Immature natural killer cell (primary cell): ENCODE results near the gene C1orf167. TPM values are rescaled to one million over a fixed set of nuclear protein-coding genes. Genes with fewer than 3 reads are reported as not detected.
A peak's percentile ranks its signal among the peaks of the same experiment; 100 is the strongest.

Experiments used
- DNase-seq, 3 donors: peaks; one replicate each; pipeline ENCODE4 v3.0.0; 2022; ENCODE audit warnings: mixed read lengths in 1 of 3
- H3K27ac Mint-ChIP-seq, 6 donors: one replicate each; pipeline ENCODE4 v1.8.0; 2020; ENCODE audit warnings: mixed read lengths in 6 of 6, mild to moderate bottlenecking in 5 of 6, inconsistent platforms in 4 of 6, moderate library complexity in 3 of 6
- H3K27me3 Mint-ChIP-seq, 3 donors: one replicate each; pipeline ENCODE4 v1.8.0; 2020 to 2021; ENCODE audit warnings: low read depth in 3 of 3, mild to moderate bottlenecking in 3 of 3, mixed read lengths in 3 of 3, moderate library complexity in 3 of 3, inconsistent platforms in 1 of 3
- H3K36me3 Mint-ChIP-seq, 3 donors: one replicate each; pipeline ENCODE4 v1.8.0; 2020; ENCODE audit warnings: mixed read lengths in 3 of 3, inconsistent platforms in 2 of 3, mild to moderate bottlenecking in 2 of 3
- H3K4me1 Mint-ChIP-seq, 2 donors: one replicate each; pipeline ENCODE4 v1.8.0; 2020; ENCODE audit warnings: inconsistent platforms in 2 of 2, mild to moderate bottlenecking in 2 of 2, mixed read lengths in 2 of 2, moderate library complexity in 1 of 2
- H3K4me3 Mint-ChIP-seq, 5 donors: one replicate each; pipeline ENCODE4 v1.8.0; 2020; ENCODE audit warnings: mild to moderate bottlenecking in 5 of 5, mixed read lengths in 5 of 5, inconsistent platforms in 3 of 5, moderate library complexity in 3 of 5
- H3K9me3 Mint-ChIP-seq, 6 donors: one replicate each; pipeline ENCODE4 v1.8.0; 2020; ENCODE audit warnings: mild to moderate bottlenecking in 6 of 6, mixed read lengths in 6 of 6, inconsistent platforms in 4 of 6, moderate library complexity in 3 of 6
- polyA plus RNA-seq, 3 donors: library from polyadenylated mRNA; unstranded; fragments of 300-500 nt; fragmentation: Illumina TruSeq; gene quantifications; one replicate each; pipeline ENCODE4 v1.2.3, GENCODE V29; 2021

The C1orf167 gene
- polyA plus RNA-seq, 3 donors from 2014 or later: 3.0 TPM; not detected in 2

DNA sequence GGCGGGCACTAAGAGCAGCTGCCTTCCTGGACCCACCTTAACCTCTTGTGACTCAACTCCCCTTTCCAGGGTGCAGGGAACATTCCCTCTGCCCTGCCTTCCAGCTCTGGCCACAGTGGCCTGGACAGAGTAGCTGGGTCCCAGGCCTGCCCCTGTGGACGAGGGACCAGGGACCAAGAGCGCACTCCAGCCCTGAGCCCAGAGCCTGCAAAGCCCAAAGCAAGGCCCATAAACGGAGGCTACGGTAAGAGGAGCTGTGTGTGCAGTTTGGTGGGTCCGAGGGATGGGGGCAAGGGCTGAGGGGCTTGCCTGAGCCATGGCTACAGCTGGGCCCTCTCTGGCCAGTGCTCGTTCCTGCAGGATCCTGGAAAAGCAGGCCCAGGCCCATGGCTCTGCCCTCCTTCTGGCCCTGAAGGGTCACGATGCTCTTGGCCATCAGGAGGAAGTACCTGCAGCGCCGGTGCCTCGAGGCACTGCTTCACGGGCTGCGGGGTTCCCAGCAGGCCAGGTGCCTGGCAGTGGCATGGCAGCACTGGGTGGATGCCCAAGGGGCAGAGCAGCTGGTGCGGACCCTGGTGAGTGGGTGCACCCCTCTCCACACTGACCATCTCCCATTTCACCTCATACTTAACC is 25.9 kb downstream of the C1orf167 start:
- Mint-ChIP-seq H3K27ac (no peak overlapping the region), H3K9me3 (no peaks in the 10 kb centered on the region), H3K36me3 (peaks cover 5 to 13% (median 6%) of the 10 kb centered on the region in 3 donors), H3K4me1 (peaks cover 0 to 9% of the 10 kb centered on the region in 2 donors), H3K4me3 (no peak overlapping the region), H3K27me3 (peaks cover 0 to 1% (median 0%) of the 10 kb centered on the region in 3 donors)
- DNase-seq: no peak

GRCh38 chr1:11788549-11789053 is 26.6 kb downstream of the C1orf167 start:
- DNase-seq: no peak
- Mint-ChIP-seq H3K36me3 (peaks cover 5 to 13% (median 6%) of the 10 kb centered on the region in 3 donors), H3K4me3 (no peak overlapping the region), H3K9me3 (no peaks in the 10 kb centered on the region), H3K27ac (no peak overlapping the region), H3K4me1 (peaks cover 0 to 9% of the 10 kb centered on the region in 2 donors), H3K27me3 (peaks cover 0 to 1% (median 0%) of the 10 kb centered on the region in 3 donors)

- Mint-ChIP-seq H3K4me1 (peaks cover 0 to 7% of the 10 kb centered on the region in 2 donors), H3K27me3 (peaks cover 0 to 1% (median 0%) of the 10 kb centered on the region in 3 donors), H3K36me3 (peaks cover 5 to 15% (median 6%) of the 10 kb centered on the region in 3 donors), H3K9me3 (no peaks in the 10 kb centered on the region), H3K4me3 (no peak overlapping the region), H3K27ac (peak overlapping the region in 2 of 6 donors; percentile 32 to 68)
- no peak for DNase-seq
Observed at GRCh38 chr1:11789126-11790067, 27.4 kb downstream of the C1orf167 start.

DNA sequence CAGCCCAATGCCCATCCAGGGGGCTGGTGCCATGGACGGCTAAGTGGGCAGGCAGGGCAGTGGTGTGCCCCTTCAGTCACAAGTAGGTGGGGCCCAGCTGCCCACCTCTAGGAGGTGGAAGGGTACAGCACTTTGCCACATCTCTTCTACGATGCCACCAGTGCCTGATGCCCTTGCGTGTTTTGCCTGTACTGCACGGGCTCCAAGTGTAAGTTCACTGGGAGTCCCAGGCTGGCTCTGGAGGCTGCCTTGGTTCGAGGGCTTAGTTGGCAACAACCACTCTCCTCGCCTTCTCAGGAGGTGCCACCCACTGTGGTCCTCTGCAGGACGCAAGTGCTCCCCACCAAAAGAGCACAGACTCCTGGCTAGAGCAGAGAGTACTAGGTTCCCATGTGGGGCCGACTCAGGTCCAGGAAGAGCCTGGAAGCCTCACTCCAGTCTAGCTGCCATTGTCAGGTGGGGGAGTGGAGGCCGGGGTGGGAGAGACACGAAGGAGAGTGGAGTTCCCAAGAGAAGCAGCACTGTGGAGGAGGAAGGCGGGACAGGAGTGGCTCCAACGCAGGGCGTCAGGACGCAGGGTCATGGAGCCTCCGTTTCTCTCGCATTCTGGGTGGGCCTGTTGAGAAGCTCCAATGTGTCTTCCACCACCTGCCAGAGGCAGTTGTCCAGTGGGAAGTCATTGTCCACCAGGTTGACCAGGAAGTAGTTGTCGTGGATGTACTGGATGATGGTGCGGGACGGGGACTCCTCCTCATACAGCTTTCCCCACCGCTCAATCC is 28.3 kb downstream of the C1orf167 start:
- peaks cover 6 to 20% (median 7%) of the 10 kb centered on the region in 3 donors for H3K36me3 Mint-ChIP-seq
- H3K9me3 Mint-ChIP-seq: no peaks in the 10 kb centered on the region
- H3K4me3 Mint-ChIP-seq: no peak overlapping the region
- H3K27ac Mint-ChIP-seq: peak overlapping the region in 3 of 6 donors; percentile 4 to 68 (median 9)
- H3K27me3 Mint-ChIP-seq: peaks cover 0 to 1% (median 0%) of the 10 kb centered on the region in 3 donors
- DNase-seq: no peak
- H3K4me1 Mint-ChIP-seq: peaks cover 0 to 3% of the 10 kb centered on the region in 2 donors

- Mint-ChIP-seq H3K4me3 (no peak overlapping the region), H3K27me3 (peaks cover 0 to 1% (median 0%) of the 10 kb centered on the region in 3 donors), H3K4me1 (no peaks in the 10 kb centered on the region), H3K9me3 (no peaks in the 10 kb centered on the region), H3K27ac (peak overlapping the region in 4 of 6 donors; percentile 24 to 74 (median 46)), H3K36me3 (peaks cover 11 to 26% (median 11%) of the 10 kb centered on the region in 3 donors)
- no peak for DNase-seq
Observed at GRCh38 chr1:11790880-11791715, 29.1 kb downstream of the C1orf167 start.

GRCh38 chr1:11792106-11792505 is 30.1 kb downstream of the C1orf167 start:
- no peaks in the 10 kb centered on the region for H3K4me1 Mint-ChIP-seq
- H3K27me3 Mint-ChIP-seq: peaks cover 0 to 1% (median 0%) of the 10 kb centered on the region in 3 donors
- DNase-seq: no peak
- no peaks in the 10 kb centered on the region for H3K9me3 Mint-ChIP-seq
- no peak overlapping the region for H3K4me3 Mint-ChIP-seq
- peaks cover 11 to 26% (median 11%) of the 10 kb centered on the region in 3 donors for H3K36me3 Mint-ChIP-seq
- H3K27ac Mint-ChIP-seq: peak overlapping the region in 4 of 6 donors; percentile 47 to 77 (median 68)

GRCh38 chr1:11793819-11794218 is 31.8 kb downstream of the C1orf167 start:
- Mint-ChIP-seq H3K36me3 (peaks cover 11 to 26% (median 11%) of the 10 kb centered on the region in 3 donors), H3K27me3 (peaks cover 0 to 1% (median 0%) of the 10 kb centered on the region in 3 donors), H3K4me3 (no peak overlapping the region), H3K9me3 (no peaks in the 10 kb centered on the region), H3K4me1 (no peaks in the 10 kb centered on the region), H3K27ac (no peak overlapping the region)
- DNase-seq: no peak

GRCh38 chr1:11794446-11795237 is 32.6 kb downstream of the C1orf167 start:
- no peak for DNase-seq
- Mint-ChIP-seq H3K4me1 (no peaks in the 10 kb centered on the region), H3K4me3 (no peak overlapping the region), H3K27me3 (peaks cover 0 to 1% (median 0%) of the 10 kb centered on the region in 3 donors), H3K36me3 (peaks cover 11 to 26% (median 11%) of the 10 kb centered on the region in 3 donors), H3K27ac (no peak overlapping the region), H3K9me3 (no peaks in the 10 kb centered on the region)

DNA sequence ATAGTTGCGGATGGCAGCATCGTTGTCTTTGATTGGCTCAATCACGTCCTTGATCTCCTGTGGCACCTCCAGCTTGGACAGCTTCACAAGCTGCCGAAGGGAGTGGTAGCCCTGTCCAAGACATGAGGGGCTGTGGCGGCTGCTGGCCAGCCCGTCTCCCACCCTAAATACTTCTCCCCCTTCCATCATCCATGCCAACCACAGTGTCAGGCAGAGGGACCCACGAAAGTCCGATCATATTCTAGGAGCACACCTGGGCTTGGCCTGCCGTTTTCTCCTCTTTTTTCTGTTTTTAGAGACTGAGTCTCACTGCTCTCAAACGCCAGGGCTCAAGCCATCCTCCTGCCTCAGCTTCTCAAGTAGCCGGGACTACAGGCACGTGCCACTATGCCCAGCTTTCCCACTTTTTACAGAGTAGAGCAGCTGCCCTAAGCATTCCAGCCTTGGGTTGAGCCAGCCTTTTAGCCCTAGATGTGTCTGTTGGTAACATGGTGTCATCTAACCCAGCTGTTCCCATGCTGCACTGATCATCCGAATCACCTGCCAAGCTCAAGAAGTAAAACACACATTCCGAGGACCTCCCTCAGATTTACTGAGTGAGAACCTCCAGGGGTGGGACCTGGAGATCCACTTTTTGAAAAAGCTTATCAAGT is 33.4 kb downstream of the C1orf167 start:
- H3K27ac Mint-ChIP-seq: no peak overlapping the region
- H3K27me3 Mint-ChIP-seq: peaks cover 0 to 1% (median 0%) of the 10 kb centered on the region in 3 donors
- DNase-seq: no peak
- H3K4me1 Mint-ChIP-seq: peaks cover 0 to 2% of the 10 kb centered on the region in 2 donors
- peaks cover 11 to 30% (median 11%) of the 10 kb centered on the region in 3 donors for H3K36me3 Mint-ChIP-seq
- no peak overlapping the region for H3K4me3 Mint-ChIP-seq
- no peaks in the 10 kb centered on the region for H3K9me3 Mint-ChIP-seq

GRCh38 chr1:11796036-11796828 is 34.2 kb downstream of the C1orf167 start:
- DNase-seq: no peak
- H3K27ac Mint-ChIP-seq: no peak overlapping the region
- peaks cover 3 to 8% of the 10 kb centered on the region in 2 donors for H3K4me1 Mint-ChIP-seq
- peaks cover 0 to 1% (median 0%) of the 10 kb centered on the region in 3 donors for H3K27me3 Mint-ChIP-seq
- H3K4me3 Mint-ChIP-seq: no peak overlapping the region
- H3K9me3 Mint-ChIP-seq: no peaks in the 10 kb centered on the region
- peaks cover 11 to 31% (median 11%) of the 10 kb centered on the region in 3 donors for H3K36me3 Mint-ChIP-seq
